PC-3 (cell line): Measurements from ENCODE around the gene EMID1. TPM values are rescaled to one million over a fixed set of nuclear protein-coding genes. Genes with fewer than 3 reads are reported as not detected.

Source experiments
- ATAC-seq: fragments of 200-7000 bp; cut with Tn5 transposase; 2 replicates; pipeline ENCODE4 v1.9.1; 2020; ENCODE audit warnings: mild to moderate bottlenecking, moderate library complexity
- BruUV-seq: library from RNA; stranded (reverse); fragments of 400-500 nt; replicated peaks from 2 replicates; lab custom pipeline; 2021; lab: Mats Ljungman, UMichigan
- CTCF ChIA-PET: fragments of 300-600 bp; sonication (Branson Sonifier 250); formaldehyde crosslinking; loops from one replicate; lab custom pipeline; 2022; ENCODE audit warnings: antibody characterized with exemption; lab: Charles Lee
- POLR2A ChIA-PET: fragments of 300-600 bp; sonication (Branson Sonifier 250); formaldehyde crosslinking; loops from one replicate; lab custom pipeline; 2022; ENCODE audit warnings: antibody characterized with exemption; ENCODE audit not compliant: unreplicated experiment; lab: Charles Lee
- DNase-seq: peaks from one replicate; pipeline ENCODE4 v3.0.0-alpha.2; 2015
- H2AFZ ChIP-seq: fragments of 300-600 bp; sonication (generic); 2 replicates; pipeline ENCODE4 v1.6.0; 2016; ENCODE audit warnings: antibody characterized with exemption, low read length
- H3F3A ChIP-seq: fragments of 300-600 bp; sonication (generic); one replicate; pipeline ENCODE4 v1.6.0; 2017; ENCODE audit warnings: antibody characterized with exemption, low read length, control low read depth, mild to moderate bottlenecking; ENCODE audit not compliant: unreplicated experiment
- H3K27ac ChIP-seq: fragments of 300-600 bp; sonication (generic); 2 replicates; pipeline ENCODE4 v1.5.1; 2016; ENCODE audit warnings: mild to moderate bottlenecking, low read length
- H3K27me3 ChIP-seq: fragments of 300-600 bp; sonication (generic); 2 replicates; pipeline ENCODE4 v1.6.1; 2016; ENCODE audit warnings: low read length, mixed read lengths
- H3K36me3 ChIP-seq: fragments of 300-600 bp; sonication (generic); 2 replicates; pipeline ENCODE4 v1.6.1; 2016; ENCODE audit warnings: low read depth, mixed run types, low read length, mixed read lengths
- H3K4me1 ChIP-seq: fragments of 300-600 bp; sonication (generic); 2 replicates; pipeline ENCODE4 v1.5.1; 2016; ENCODE audit warnings: low read length; ENCODE audit not compliant: insufficient read depth
- H3K4me2 ChIP-seq: fragments of 300-600 bp; sonication (generic); 2 replicates; pipeline ENCODE4 v1.6.0; 2016; ENCODE audit warnings: low read length
- H3K4me3 ChIP-seq: fragments of 300-600 bp; sonication (generic); 2 replicates; pipeline ENCODE4 v1.5.1; 2016; ENCODE audit warnings: mild to moderate bottlenecking, low read length, mixed read lengths
- H3K79me2 ChIP-seq: fragments of 300-600 bp; sonication (generic); 2 replicates; pipeline ENCODE4 v1.6.1; 2017; ENCODE audit warnings: low read length, mixed read lengths
- H3K9ac ChIP-seq: fragments of 300-600 bp; sonication (generic); 2 replicates; pipeline ENCODE4 v1.6.0; 2016; ENCODE audit warnings: mild to moderate bottlenecking, low read length
- H3K9me2 ChIP-seq: fragments of 300-600 bp; sonication (generic); replicated peaks from 2 replicates; pipeline ENCODE4 v1.6.1; 2016; ENCODE audit warnings: mixed run types, low read length, mixed read lengths
- H3K9me3 ChIP-seq: fragments of 300-600 bp; sonication (generic); 2 replicates; pipeline ENCODE4 v1.6.1; 2016; ENCODE audit warnings: low read length, mixed read lengths
- H4K20me1 ChIP-seq: fragments of 300-600 bp; sonication (generic); 2 replicates; pipeline ENCODE4 v1.6.1; 2016; ENCODE audit warnings: low read length, mixed read lengths
- EZH2 ChIP-seq: fragments of 300-600 bp; sonication (generic); IDR thresholded peaks from one replicate; pipeline ENCODE4 v1.6.1; 2017; ENCODE audit warnings: antibody characterized with exemption, mild to moderate bottlenecking, low read length; ENCODE audit not compliant: unreplicated experiment
- EZH2phosphoT487 ChIP-seq: fragments of 300-600 bp; sonication (generic); IDR thresholded peaks from 2 replicates; pipeline ENCODE4 v1.6.1; 2018; ENCODE audit warnings: mild to moderate bottlenecking, antibody characterized with exemption, low read length, borderline replicate concordance
- intact Hi-C: fragments of 100-400 bp; cut with micrococcal nuclease; formaldehyde crosslinking; loops from 2 replicates; pipeline ENCODE4 v1.9.0; 2023
- total RNA-seq: library from RNA; depleted of rRNA; stranded (reverse); fragments of >200 nt; gene quantifications from 2 replicates; pipeline ENCODE4 v1.2.3, GENCODE V29; 2014
- TF ChIP-seq, protein P1 (sequence below): fragments of 300-600 bp; sonication (generic); conservative IDR thresholded peaks from 2 replicates; pipeline ENCODE4 v1.5.1; 2017; ENCODE audit warnings: antibody characterized with exemption, low read depth, mild to moderate bottlenecking, low read length

The EMID1 gene
- total RNA-seq, 1 experiment from 2014 or later: 1.2 TPM

DNA sequence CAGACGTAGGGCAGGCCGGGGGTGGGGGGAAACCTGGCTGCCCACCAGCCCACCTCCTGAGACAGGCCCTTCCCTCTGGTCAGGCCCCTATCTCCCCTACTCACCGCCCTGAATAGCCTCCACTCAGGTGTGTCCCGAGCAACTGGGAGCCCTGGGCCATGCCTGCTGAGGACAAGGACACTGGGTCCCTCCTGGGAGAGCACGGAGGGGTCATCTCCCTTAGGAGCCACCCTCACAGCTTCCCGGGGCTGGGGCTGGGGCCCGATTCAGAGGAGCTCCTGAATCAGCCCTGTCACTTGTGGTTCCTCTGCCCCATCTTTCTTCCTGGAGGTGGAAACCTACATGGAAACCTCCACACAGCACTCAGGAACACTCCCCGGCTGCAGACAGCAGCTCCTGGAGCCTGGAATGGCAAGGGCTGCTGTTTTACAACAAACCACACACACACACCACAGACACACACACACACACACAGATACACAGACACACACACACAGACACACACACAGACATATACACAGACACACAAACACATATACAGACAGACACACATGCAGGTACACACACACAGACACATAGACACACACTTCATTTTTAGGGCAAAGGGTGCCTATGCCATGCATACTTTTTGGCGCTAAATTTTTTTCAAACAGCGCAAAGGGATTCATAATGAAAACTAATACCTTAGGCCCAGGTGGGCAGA, 9.6 kb upstream of the EMID1 start:
- no TSS peak for BruUV-seq

DNA sequence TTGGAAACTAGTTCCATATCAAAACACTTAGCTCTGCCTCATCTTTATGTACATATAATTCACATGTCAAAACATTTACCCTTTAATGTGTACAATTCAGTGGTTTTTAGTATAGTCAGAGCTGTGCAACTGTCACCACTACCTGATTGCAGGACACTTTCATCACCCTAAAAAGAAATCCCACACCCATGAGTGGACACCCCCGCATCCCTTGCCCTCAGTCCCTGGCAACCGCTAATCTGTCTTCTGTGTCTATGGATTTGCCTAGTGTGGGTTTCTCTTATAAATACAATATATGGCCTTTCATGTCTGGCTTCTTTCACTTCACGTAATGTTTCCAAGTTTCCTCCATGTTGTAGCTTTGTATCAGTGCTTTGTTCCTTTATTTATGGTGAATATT, 8.6 kb upstream of the EMID1 start:
- ATAC-seq: no peak
- Histone ChIP-seq H3K4me2 (no peak overlapping the region), H3K4me3 (no peak overlapping the region), H3K79me2 (no peaks in the 10 kb centered on the region), H3F3A (no peaks in the 10 kb centered on the region), H3K27me3 (no peaks in the 10 kb centered on the region), H3K9ac (no peak overlapping the region), H3K9me2 (no peaks in the 10 kb centered on the region), H3K4me1 (no peaks in the 10 kb centered on the region), H2AFZ (no peak overlapping the region), H3K27ac (no peak overlapping the region), H3K36me3 (no peaks in the 10 kb centered on the region), H3K9me3 (no peaks in the 10 kb centered on the region), H4K20me1 (no peaks in the 10 kb centered on the region)
- no peak for TF ChIP-seq EZH2phosphoT487
- TF ChIP-seq EZH2: no peak
- TF ChIP-seq, protein P1, sequence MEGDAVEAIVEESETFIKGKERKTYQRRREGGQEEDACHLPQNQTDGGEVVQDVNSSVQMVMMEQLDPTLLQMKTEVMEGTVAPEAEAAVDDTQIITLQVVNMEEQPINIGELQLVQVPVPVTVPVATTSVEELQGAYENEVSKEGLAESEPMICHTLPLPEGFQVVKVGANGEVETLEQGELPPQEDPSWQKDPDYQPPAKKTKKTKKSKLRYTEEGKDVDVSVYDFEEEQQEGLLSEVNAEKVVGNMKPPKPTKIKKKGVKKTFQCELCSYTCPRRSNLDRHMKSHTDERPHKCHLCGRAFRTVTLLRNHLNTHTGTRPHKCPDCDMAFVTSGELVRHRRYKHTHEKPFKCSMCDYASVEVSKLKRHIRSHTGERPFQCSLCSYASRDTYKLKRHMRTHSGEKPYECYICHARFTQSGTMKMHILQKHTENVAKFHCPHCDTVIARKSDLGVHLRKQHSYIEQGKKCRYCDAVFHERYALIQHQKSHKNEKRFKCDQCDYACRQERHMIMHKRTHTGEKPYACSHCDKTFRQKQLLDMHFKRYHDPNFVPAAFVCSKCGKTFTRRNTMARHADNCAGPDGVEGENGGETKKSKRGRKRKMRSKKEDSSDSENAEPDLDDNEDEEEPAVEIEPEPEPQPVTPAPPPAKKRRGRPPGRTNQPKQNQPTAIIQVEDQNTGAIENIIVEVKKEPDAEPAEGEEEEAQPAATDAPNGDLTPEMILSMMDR: no peak
- no peak for DNase-seq
- POLR2A ChIA-PET: no interaction called here
- CTCF ChIA-PET: interaction anchor here (1.1 kb wide), 1 partner anchor 48 kb away, joined by 3 read pairs; no protein-coding TSS in a partner anchor
- no TSS peak for BruUV-seq
- intact Hi-C loops: no loop called here

More for the DNA sequence above, 9.6 kb upstream of the EMID1 start:
- Histone ChIP-seq H3F3A (no peaks in the 10 kb centered on the region), H3K4me2 (no peak overlapping the region), H3K4me1 (no peaks in the 10 kb centered on the region), H3K9ac (no peak overlapping the region), H3K36me3 (no peaks in the 10 kb centered on the region), H3K27ac (no peak overlapping the region), H4K20me1 (no peaks in the 10 kb centered on the region), H3K4me3 (no peak overlapping the region), H2AFZ (no peak overlapping the region), H3K79me2 (no peaks in the 10 kb centered on the region), H3K27me3 (no peaks in the 10 kb centered on the region), H3K9me3 (no peaks in the 10 kb centered on the region), H3K9me2 (no peaks in the 10 kb centered on the region)
- CTCF ChIA-PET: no interaction called here
- intact Hi-C loops: no loop called here
- DNase-seq (no peak), ATAC-seq (no peak)
- TF ChIP-seq, protein P1: no peak
- TF ChIP-seq EZH2phosphoT487: no peak
- no peak for TF ChIP-seq EZH2
- POLR2A ChIA-PET: no interaction called here

DNA sequence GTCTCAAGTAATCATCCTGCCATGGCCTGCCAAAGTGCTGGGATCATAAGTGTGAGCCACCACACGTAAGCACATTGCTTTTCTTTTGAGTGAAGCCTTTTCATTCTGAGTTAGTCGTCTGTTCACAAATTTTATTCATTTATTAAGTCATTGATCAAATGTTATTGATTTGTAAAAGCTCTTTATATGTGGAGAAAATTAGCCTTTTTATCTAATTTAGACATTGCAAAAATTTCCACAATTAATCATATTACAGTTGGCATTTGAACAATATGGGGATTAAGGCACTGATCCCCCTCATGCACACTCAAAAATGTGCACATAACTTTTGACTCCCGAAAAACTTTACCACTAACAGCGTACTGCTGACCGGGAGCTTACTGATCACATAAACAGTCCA, 7.5 kb upstream of the EMID1 start:
- H3K27me3 ChIP-seq: no peaks in the 10 kb centered on the region
- DNase-seq (no peak), ATAC-seq (no peak)
- H4K20me1 ChIP-seq: no peaks in the 10 kb centered on the region
- no peak overlapping the region for H3K9ac ChIP-seq
- no TSS peak for BruUV-seq
- H3K9me3 ChIP-seq: no peaks in the 10 kb centered on the region
- no peaks in the 10 kb centered on the region for H3K4me1 ChIP-seq
- CTCF ChIA-PET: interaction anchor here (1.1 kb wide), 1 partner anchor 47 kb away, joined by 3 read pairs; no protein-coding TSS in a partner anchor
- H3K4me2 ChIP-seq: no peak overlapping the region
- TF ChIP-seq, protein P1: no peak
- TF ChIP-seq EZH2phosphoT487 (no peak), EZH2 (no peak)
- H3K27ac ChIP-seq: no peak overlapping the region
- H3K4me3 ChIP-seq: no peak overlapping the region
- POLR2A ChIA-PET: no interaction called here
- H3K79me2 ChIP-seq: no peaks in the 10 kb centered on the region
- intact Hi-C loops: no loop called here
- no peak overlapping the region for H2AFZ ChIP-seq
- H3F3A ChIP-seq: no peaks in the 10 kb centered on the region
- no peaks in the 10 kb centered on the region for H3K9me2 ChIP-seq
- no peaks in the 10 kb centered on the region for H3K36me3 ChIP-seq
